GM23338 (cell line): ENCODE data around the gene ZNF490. TPM values are rescaled to one million over a fixed set of nuclear protein-coding genes. Genes with fewer than 3 reads are reported as not detected.
A peak's percentile ranks its signal among the peaks of the same experiment; 100 is the strongest.

Experiments used
- ATAC-seq: fragments of 200-7000 bp; cut with Tn5 transposase; 3 replicates; pipeline ENCODE4 v1.9.1; 2020
- DNase-seq: peaks from one replicate; pipeline ENCODE4 v3.0.0-alpha.2; 2015; ENCODE audit warnings: low spot score
- H2AFZ ChIP-seq: fragments of 200-600 bp; sonication (generic); 2 replicates; pipeline ENCODE4 v1.8.0; 2016; ENCODE audit warnings: antibody characterized with exemption, mild to moderate bottlenecking, moderate library complexity
- H3F3A ChIP-seq: fragments of 200-600 bp; sonication (generic); replicated peaks from 2 replicates; pipeline ENCODE4 v1.8.0; 2017; ENCODE audit warnings: antibody characterized with exemption, mixed run types, low read depth
- H3K27ac ChIP-seq: fragments of 200-600 bp; sonication (generic); 2 replicates; pipeline ENCODE4 v1.6.1; 2016; ENCODE audit warnings: low read depth
- H3K27me3 ChIP-seq: fragments of 200-600 bp; sonication (generic); 2 replicates; pipeline ENCODE4 v1.8.0; 2016; ENCODE audit warnings: mild to moderate bottlenecking, mixed run types, moderate library complexity; ENCODE audit not compliant: insufficient read depth
- H3K36me3 ChIP-seq: fragments of 200-600 bp; sonication (generic); 2 replicates; pipeline ENCODE4 v1.8.0; 2016; ENCODE audit warnings: mild to moderate bottlenecking; ENCODE audit not compliant: insufficient read depth
- H3K4me1 ChIP-seq: fragments of 200-600 bp; sonication (generic); 2 replicates; pipeline ENCODE4 v1.8.0; 2016; ENCODE audit warnings: mild to moderate bottlenecking, moderate library complexity; ENCODE audit not compliant: insufficient read depth
- H3K4me2 ChIP-seq: fragments of 200-600 bp; sonication (generic); 2 replicates; pipeline ENCODE4 v1.7.1; 2017; ENCODE audit warnings: mixed run types
- H3K4me3 ChIP-seq: fragments of 200-600 bp; sonication (generic); 2 replicates; pipeline ENCODE4 v1.6.1; 2016; ENCODE audit warnings: mixed run types
- H3K79me2 ChIP-seq: fragments of 200-600 bp; sonication (generic); replicated peaks from 2 replicates; pipeline ENCODE4 v1.8.0; 2017; ENCODE audit warnings: mild to moderate bottlenecking; ENCODE audit not compliant: insufficient read depth
- H3K9me2 ChIP-seq: fragments of 200-600 bp; sonication (generic); 2 replicates; pipeline ENCODE4 v1.8.0; 2017; ENCODE audit not compliant: insufficient read depth
- H4K20me1 ChIP-seq: fragments of 200-600 bp; sonication (generic); replicated peaks from 2 replicates; pipeline ENCODE4 v1.8.0; 2017; ENCODE audit warnings: mild to moderate bottlenecking; ENCODE audit not compliant: insufficient read depth
- H3K27ac Mint-ChIP-seq: 2 replicates; pipeline ENCODE4 v1.8.0; 2020; ENCODE audit warnings: inconsistent platforms, mild to moderate bottlenecking, moderate library complexity, mixed read lengths
- H3K27me3 Mint-ChIP-seq: 3 replicates; pipeline ENCODE4 v1.8.0; 2022; ENCODE audit warnings: low read depth, mild to moderate bottlenecking, moderate library complexity, mixed read lengths, inconsistent platforms; ENCODE audit not compliant: insufficient read depth, poor library complexity
- H3K36me3 Mint-ChIP-seq: 3 replicates; pipeline ENCODE4 v1.8.0; 2021; ENCODE audit warnings: low read depth, mild to moderate bottlenecking, inconsistent platforms, moderate library complexity, mixed read lengths
- H3K4me1 Mint-ChIP-seq: 3 replicates; pipeline ENCODE4 v1.8.0; 2020; ENCODE audit warnings: mild to moderate bottlenecking, inconsistent platforms, mixed read lengths
- H3K4me3 Mint-ChIP-seq: 3 replicates; pipeline ENCODE4 v1.8.0; 2021; ENCODE audit warnings: moderate library complexity, mild to moderate bottlenecking, inconsistent platforms, mixed read lengths
- H3K9me3 Mint-ChIP-seq: 3 replicates; pipeline ENCODE4 v1.8.0; 2020; ENCODE audit warnings: moderate library complexity, mild to moderate bottlenecking, inconsistent platforms, mixed read lengths
- CREB1 ChIP-seq: fragments of 250-450 bp; sonication (Bioruptor Pico); IDR thresholded peaks from 2 replicates; pipeline ENCODE4 v1.5.0; 2020; ENCODE audit warnings: low read depth, mild to moderate bottlenecking, moderate library complexity
- CTCF ChIP-seq, 2 experiments: fragments of 200-600 bp in 1 of 2; sonication (generic) in 1 of 2; conservative IDR thresholded peaks; 2 replicates each; pipeline versions ENCODE4 v1.5.1 to v1.6.1; 2016 to 2017; ENCODE audit warnings: antibody characterized with exemption in 2 of 2, low read depth in 2 of 2, mild to moderate bottlenecking in 2 of 2, moderate library complexity in 1 of 2
- EZH2 ChIP-seq: fragments of 200-600 bp; sonication (generic); IDR thresholded peaks from one replicate; pipeline ENCODE4 v1.8.0; 2017; ENCODE audit warnings: antibody characterized with exemption, mild to moderate bottlenecking, low read depth; ENCODE audit not compliant: unreplicated experiment
- JUNB ChIP-seq: IDR thresholded peaks from one replicate; pipeline ENCODE4 v1.6.1; 2016; ENCODE audit warnings: antibody characterized with exemption; ENCODE audit not compliant: unreplicated experiment
- NANOG ChIP-seq: IDR thresholded peaks from 2 replicates; pipeline ENCODE4 v1.6.1; 2016; ENCODE audit warnings: antibody characterized with exemption, borderline replicate concordance
- STAT1 ChIP-seq: IDR thresholded peaks from one replicate; pipeline ENCODE4 v1.6.1; 2016; ENCODE audit warnings: antibody characterized with exemption; ENCODE audit not compliant: unreplicated experiment
- ZNF462 ChIP-seq: fragments of 250-450 bp; sonication (Bioruptor Pico); IDR thresholded peaks from 2 replicates; pipeline ENCODE4 v1.5.0; 2020; ENCODE audit warnings: mild to moderate bottlenecking, moderate library complexity
- polyA plus RNA-seq: library from polyadenylated mRNA; unstranded; fragments of >200 nt; fragmentation: Nextera tagmentation; extraction: Ambion mirVana; gene quantifications from 2 replicates; pipeline ENCODE4 v1.2.1, GENCODE V29; 2016
- total RNA-seq: library from RNA; depleted of rRNA; stranded (reverse); fragments of >200 nt; shearing (Covaris generic); gene quantifications from 2 replicates; pipeline ENCODE4 v1.2.3, GENCODE V29; 2014

The ZNF490 gene
- total and polyA plus RNA-seq, 2 experiments from 2014 or later: 1.4 to 7.3 TPM

GRCh38 chr19:12555456-12555930 is 55.1 kb downstream of the ZNF490 start:
- no peaks in the 10 kb centered on the region for H3K9me2 ChIP-seq
- no peak for TF ChIP-seq JUNB
- no peak for TF ChIP-seq NANOG
- TF ChIP-seq STAT1: no peak
- TF ChIP-seq CREB1 (CRISPR knock-in tag): no peak
- TF ChIP-seq CTCF (conservative IDR thresholded peaks at IDR 0.05; ENCODE audit: low read depth in 2 of 2): peak; percentile 51 to 87
- TF ChIP-seq EZH2: no peak
- no peak for TF ChIP-seq ZNF462 (CRISPR knock-in tag)
- H3K4me1 ChIP-seq: peaks cover 5% of the 10 kb centered on the region; the same call in 1 of the 2 replicates
- peaks cover 12% of the 10 kb centered on the region for H3K27me3 Mint-ChIP-seq
- ATAC-seq (peak; percentile 44), DNase-seq (peak; percentile 87)
- no peak overlapping the region for H3K27ac ChIP-seq
- peak overlapping the region; percentile 98 for H2AFZ ChIP-seq
- no peaks in the 10 kb centered on the region for H3K36me3 ChIP-seq
- no peaks in the 10 kb centered on the region for H3K27me3 ChIP-seq
- peaks cover 2% of the 10 kb centered on the region; the same call in 1 of the 3 replicates for H3K36me3 Mint-ChIP-seq
- H3K4me3 Mint-ChIP-seq: peak overlapping the region; percentile 54; the same call in 1 of the 3 replicates
- peaks cover 2% of the 10 kb centered on the region for H3K79me2 ChIP-seq
- peaks cover 3% of the 10 kb centered on the region; the same call in 2 of the 3 replicates for H3K9me3 Mint-ChIP-seq
- peak overlapping the region; percentile 26; the same call in 1 of the 2 replicates for H3K4me3 ChIP-seq
- peaks cover 4% of the 10 kb centered on the region for H3F3A ChIP-seq
- peaks cover 9% of the 10 kb centered on the region for H3K4me1 Mint-ChIP-seq
- no peak overlapping the region for H3K27ac Mint-ChIP-seq
- 0 out of 2 replicates have a peak, but pooled peaks cover under 1% of the 10 kb centered on the region for H4K20me1 ChIP-seq
- H3K4me2 ChIP-seq: peak overlapping the region; percentile 13
